ENCODE results near the gene ITPRIPL2. TPM values are rescaled to one million over a fixed set of nuclear protein-coding genes. Genes with fewer than 3 reads are reported as not detected.

The ITPRIPL2 gene
- polyA plus RNA-seq, 10 donors: 17.4 to 37.3 (median 24.1) TPM

Other genes starting within 250 kb of the ITPRIPL2 start
- 10 to 100 TPM; 32.6 to 55.0 (median 43.2) TPM for gene SMG1, start 187.6 kb upstream of the ITPRIPL2 start, polyA plus RNA-seq (ENCODE audit: insufficient read length in 10 of 10)
- 1 to 10 TPM in 9 of 10 donors, under 1 TPM in 1; 0.99 to 2.6 (median 1.4) TPM for gene TMC7, start 130.0 kb upstream of the ITPRIPL2 start, polyA plus RNA-seq (ENCODE audit: insufficient read length in 10 of 10)
- 10 to 100 TPM; 22.1 to 30.4 (median 26.6) TPM for gene COQ7, start 46.4 kb upstream of the ITPRIPL2 start, polyA plus RNA-seq (ENCODE audit: insufficient read length in 10 of 10)
- 1 to 10 TPM; 4.1 to 6.6 (median 5.5) TPM for gene SYT17, start 54.3 kb downstream of the ITPRIPL2 start, polyA plus RNA-seq (ENCODE audit: insufficient read length in 10 of 10)
- under 1 TPM in 6 of 10 donors, not detected in 4; 0.05 to 0.21 (median 0.13) TPM for gene CLEC19A, start 171.8 kb downstream of the ITPRIPL2 start, polyA plus RNA-seq (ENCODE audit: insufficient read length in 10 of 10)

Data from muscle of back (tissue), 10 donors.